Measurements from ENCODE around the gene SAFB.

DNA sequence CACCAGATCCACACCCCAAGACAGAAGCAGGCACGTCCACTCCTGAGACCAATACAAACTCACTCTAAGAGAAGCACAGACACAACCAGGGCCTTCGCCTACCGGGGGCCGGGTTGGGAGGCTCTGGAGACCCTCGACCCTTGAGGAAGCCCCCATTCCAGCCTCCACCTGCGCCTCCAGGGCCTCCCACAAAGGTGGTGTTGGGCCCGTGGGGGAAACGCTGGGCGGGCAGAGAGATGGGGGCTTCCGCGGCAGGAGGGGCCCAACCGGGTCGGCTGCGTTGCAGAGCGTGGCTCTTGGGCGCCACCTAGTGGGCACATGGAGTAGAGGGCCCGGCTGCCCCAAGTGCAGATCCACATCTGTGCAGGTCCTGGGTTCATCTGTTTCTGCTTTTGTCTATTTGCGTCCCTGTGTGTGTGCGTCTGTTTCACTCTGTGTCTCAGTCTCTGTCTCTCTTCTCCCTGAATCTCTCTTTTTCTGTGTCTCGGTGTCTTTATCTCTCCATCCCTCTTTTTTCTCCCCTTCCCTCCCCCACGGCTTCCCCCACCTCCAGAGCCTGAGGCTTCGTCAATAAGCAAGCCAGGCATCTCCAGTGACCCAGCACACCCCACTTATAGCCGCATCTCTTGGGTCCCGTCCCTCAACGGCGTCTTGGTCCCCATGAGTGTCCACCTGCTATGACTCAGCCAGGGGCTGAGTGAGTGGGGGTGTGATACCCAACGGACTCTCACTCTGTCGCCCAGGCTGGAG is 44.6 kb upstream of the SAFB start:
- TF ChIP-seq, protein P1, sequence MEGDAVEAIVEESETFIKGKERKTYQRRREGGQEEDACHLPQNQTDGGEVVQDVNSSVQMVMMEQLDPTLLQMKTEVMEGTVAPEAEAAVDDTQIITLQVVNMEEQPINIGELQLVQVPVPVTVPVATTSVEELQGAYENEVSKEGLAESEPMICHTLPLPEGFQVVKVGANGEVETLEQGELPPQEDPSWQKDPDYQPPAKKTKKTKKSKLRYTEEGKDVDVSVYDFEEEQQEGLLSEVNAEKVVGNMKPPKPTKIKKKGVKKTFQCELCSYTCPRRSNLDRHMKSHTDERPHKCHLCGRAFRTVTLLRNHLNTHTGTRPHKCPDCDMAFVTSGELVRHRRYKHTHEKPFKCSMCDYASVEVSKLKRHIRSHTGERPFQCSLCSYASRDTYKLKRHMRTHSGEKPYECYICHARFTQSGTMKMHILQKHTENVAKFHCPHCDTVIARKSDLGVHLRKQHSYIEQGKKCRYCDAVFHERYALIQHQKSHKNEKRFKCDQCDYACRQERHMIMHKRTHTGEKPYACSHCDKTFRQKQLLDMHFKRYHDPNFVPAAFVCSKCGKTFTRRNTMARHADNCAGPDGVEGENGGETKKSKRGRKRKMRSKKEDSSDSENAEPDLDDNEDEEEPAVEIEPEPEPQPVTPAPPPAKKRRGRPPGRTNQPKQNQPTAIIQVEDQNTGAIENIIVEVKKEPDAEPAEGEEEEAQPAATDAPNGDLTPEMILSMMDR (IDR thresholded peaks at IDR 0.05), result peak; percentile 92
- TF ChIP-seq EP300 (IDR thresholded peaks at IDR 0.05; ENCODE audit: borderline replicate concordance in 1 of 2, low read depth in 1 of 2, low read length in 1 of 2), result no peak
- TF ChIP-seq USF1 (IDR thresholded peaks at IDR 0.05; ENCODE audit: borderline replicate concordance, low read depth), result no peak
- no peak for TF ChIP-seq POLR2AphosphoS5 (IDR thresholded peaks at IDR 0.05; ENCODE audit: low read depth, low read length)
- TF ChIP-seq REST (IDR thresholded peaks at IDR 0.05; ENCODE audit: low read depth, low read length), result no peak
- no peak for TF ChIP-seq JUND (IDR thresholded peaks at IDR 0.05)
- TF ChIP-seq GABPA (IDR thresholded peaks at IDR 0.05; ENCODE audit: low read depth), result no peak
- TF ChIP-seq EZH2phosphoT487 (IDR thresholded peaks at IDR 0.05; ENCODE audit: borderline replicate concordance, low read depth), result no peak
- TF ChIP-seq, protein P2, sequence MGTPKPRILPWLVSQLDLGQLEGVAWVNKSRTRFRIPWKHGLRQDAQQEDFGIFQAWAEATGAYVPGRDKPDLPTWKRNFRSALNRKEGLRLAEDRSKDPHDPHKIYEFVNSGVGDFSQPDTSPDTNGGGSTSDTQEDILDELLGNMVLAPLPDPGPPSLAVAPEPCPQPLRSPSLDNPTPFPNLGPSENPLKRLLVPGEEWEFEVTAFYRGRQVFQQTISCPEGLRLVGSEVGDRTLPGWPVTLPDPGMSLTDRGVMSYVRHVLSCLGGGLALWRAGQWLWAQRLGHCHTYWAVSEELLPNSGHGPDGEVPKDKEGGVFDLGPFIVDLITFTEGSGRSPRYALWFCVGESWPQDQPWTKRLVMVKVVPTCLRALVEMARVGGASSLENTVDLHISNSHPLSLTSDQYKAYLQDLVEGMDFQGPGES (IDR thresholded peaks at IDR 0.05; ENCODE audit: low read depth, low read length), result no peak
- TF ChIP-seq TAF1 (IDR thresholded peaks at IDR 0.05; ENCODE audit: borderline replicate concordance, low read depth, low read length), result no peak
- TF ChIP-seq YY1 (IDR thresholded peaks at IDR 0.05; ENCODE audit: low read depth), result no peak
